GM21737 (cell line): ENCODE data around the gene NEU4.
A peak's percentile ranks its signal among the peaks of the same experiment; 100 is the strongest.
"Not testable (repeated sequence)": the region's sequence is repeated elsewhere in the genome, so short reads cannot be mapped to it uniquely, and the experiment has no call there.

Experiments used
- ATAC-seq: cut with Tn5 transposase; IDR thresholded peaks from one replicate; pipeline ENCODE4 v1.9.1; 2021; ENCODE audit warnings: mild to moderate bottlenecking, moderate library complexity; ENCODE audit not compliant: unreplicated experiment

Gene NEU4

DNA sequence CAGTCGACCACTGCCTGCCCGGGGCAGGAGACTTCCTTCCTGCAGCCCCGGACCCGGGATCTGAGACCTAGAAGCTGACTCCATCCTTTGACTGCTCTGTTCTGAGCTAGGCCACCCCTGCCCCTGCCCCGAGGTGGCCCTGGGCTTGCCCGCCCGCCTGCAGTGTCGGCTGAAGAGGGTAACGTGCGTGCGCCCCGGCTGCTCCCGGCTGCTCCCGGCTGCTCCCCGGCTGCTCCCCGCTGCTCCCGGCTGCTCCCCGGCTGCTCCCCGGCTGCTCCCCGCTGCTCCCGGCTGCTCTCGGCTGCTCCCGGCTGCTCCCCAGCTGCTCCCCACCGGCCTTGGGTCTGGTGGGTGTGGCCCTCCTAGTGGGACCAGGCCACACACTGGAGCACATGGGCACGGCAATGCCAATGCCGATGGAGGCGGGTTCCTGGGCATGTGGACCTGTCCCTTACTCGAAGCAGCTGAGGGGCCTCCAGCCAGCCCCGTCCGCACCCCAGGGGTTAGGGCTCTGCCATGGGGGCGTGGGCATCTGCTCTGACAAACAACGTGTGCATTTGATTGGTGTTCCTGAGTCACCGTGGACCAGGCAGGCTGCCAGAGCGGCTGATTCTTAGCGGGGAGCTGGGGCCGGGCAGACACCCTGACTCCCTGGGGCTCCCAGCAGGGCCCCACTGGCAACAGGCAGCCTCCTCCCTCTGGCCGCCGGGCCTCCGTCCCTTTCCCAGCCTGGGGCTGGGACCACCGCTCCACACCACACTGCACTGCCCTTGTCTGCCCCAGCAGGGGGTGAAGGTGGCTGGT lies 34.4 kb upstream of the NEU4 start:
- ATAC-seq, result no peak

DNA sequence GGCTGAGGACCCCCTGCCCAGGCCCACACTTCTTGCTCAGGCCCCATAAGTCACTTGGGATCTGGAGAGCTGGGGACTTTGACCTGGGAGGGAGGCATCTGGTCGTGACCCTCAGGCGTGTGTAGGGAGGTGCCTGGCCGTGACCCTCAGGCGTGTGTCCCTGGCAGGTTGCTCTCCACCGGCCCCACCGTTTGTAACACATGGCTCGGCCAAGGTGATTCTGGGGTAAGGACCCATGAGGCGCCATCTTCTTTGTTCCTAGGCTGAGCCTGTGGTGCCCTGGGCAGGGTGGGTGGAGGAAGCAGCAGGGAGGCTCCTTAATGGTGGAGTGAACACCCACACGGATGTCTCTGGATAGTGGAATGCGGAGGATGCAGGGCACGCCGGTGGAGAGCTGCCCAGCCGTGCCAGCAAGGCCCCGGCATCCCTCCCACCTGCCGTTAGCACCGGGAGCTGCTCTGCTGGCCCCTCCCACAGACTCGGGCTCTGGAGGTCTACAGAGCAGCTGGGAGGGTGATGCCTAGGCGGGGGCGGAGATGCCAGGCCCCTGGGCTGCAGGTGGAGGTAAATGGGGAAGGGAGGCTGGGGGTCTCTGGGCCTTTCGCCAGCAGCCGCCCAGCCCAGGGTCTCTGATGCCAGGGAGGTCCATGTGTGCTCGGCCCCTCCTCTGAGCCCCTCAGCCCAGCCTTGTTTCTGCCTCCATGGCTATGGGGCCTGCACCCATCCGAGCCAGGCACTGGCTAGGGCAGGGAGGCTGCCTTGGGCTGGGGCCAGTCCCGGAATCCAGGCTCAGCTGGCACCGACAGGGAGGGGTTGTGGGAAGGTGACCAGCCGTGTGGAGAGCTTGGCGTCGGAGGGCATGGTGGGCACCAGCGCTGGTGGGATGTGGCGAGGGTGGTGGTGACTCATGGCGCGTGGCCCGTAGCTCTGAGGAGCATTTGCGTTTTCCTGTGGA lies 33.5 kb upstream of the NEU4 start:
- no peak for ATAC-seq

DNA sequence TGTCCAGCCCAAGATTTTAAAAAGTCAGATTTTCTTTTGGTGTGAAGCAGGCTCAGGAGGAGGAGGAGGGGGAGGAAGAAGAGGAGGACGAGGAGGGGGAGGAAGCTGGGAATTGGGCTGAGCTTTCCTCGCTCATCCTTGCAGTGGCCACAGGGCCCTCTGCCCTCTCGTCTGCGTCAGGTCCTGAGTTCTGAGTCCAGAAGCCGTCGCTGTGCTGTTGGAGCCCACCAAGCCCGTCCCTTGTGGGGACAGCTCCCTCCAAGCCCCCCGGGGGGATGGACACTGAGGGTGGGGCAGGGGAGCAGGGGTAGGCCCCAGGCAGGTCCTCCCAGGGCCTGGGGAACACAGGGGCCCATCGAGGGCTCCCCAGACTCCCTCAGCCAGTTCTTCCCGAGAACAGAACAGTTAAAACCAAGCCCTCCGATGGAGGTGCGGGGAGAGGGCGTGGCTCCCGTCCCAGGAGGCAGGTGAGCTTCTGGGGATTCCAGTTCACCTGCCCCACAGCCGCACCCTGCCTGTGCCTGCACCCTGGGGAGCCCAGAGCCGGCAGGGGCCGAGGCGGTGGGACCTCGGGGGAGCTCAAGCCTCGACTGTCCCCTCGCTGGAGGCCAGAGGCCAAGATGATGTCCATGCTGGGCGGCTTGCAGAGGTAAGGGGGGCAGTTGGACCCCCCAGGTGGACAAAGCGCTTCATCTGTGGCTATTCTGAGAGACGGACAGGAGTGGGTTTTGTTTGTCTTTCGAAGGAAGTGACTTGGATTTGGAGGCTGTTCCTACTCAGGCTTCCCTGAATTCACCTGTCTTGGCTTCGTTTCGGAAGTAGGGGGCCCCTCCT lies 32.4 kb upstream of the NEU4 start, which contains the start of gene GAL3ST2:
GAL3ST2 (plus strand) TSS at position 487 of the 834 bp plus-strand sequence; CDS start at position 621, 134 bp downstream.
- no peak for ATAC-seq

DNA sequence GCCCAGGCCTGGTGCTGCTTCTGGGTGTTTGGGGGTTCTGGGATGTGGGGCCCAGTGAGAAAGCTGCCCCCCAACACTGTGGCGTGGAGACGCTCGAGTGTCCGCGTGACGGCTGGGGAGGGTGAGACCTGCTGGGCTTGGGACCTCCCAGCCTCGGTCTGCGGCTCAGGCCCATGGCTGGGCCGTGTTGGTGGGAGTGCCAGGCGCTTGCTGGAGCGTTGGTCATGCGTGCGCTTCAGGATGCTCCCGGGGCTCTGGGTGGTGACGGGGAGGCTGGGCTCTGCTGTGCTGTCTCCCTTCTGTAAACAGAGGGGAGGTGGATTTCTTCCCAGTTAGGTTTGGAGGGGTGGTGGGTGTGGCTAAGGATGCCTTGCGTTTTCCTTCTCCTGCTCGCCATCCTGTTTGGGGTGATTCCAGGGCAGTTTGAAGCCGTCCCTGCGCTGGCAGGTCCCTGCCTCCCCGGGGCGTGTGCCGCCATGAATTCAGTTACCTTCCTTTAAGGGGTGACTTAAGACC lies 31.8 kb upstream of the NEU4 start:
- ATAC-seq, result no peak

DNA sequence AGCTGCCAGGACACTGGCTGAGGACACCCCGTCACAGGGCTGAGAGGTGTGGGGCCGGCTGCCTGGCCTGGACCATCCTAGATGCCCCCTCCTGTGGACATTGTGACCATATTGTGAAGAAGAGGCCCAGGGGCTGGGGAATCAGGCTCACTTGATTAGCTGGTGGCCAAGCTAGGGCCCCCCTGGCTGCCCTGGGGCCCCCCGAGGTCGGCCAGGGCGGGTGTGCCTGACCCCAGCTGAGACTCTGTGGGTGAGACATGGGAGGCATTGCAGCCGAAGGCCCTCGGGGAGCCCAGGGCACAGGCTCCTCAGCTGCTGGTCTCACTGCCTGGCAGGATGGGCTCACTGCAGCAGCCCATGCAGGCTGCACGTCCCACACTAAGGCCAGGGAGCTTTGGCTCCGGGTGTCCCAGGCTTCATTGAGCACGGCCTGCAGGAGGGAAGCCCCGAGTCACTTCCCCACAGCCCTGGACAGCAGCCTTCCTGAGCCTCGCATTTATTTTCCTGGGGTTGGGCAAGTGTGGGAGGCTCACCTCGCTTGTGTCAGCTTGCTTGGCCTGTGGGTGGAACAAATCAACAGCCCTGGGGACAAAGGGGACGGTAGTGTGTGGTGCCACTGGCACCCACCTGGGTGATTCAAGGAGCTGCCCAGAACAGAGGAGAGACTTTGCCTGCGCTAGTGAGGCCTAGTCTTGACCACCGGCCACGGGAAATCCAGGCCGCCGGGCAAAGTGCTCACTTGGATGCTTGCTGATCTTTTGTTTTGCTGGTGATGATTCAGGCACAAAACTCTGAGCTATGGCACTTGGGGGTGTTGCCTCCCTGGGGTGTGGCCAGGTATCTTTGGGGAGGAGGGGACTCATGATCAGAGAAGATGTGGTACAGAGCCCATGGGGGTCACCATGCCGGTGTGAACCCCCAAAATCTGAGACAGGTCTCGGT lies 31.0 kb upstream of the NEU4 start:
- no peak for ATAC-seq

DNA sequence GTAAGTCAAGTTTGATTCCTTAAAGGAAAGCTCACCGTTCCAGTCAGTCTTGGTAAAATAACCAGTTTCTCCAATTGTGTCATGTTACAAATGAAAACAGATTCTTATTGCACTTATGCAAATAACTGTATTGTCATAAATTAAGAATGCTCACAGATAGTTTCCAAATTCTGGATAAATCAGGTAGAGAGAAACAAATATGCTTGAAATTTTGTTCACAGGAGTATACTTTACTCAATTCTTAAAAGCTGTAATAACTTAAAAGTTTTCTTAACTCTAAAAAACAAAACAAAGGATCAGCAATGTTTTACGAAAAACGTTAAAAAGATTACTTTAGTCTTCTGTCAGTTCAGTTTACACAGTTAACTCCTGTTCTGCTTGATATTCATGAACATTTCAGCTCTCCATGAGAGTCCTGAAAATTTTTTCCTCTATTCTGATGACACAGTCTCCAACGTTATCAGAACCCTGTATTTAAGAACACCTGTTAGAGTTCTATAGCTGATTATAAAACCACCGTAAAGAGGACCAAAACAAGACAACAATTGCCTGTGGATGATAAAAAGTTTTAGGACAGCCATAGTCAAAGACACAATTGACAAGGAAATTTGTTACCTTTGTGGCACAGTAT lies 27.9 kb upstream of the NEU4 start:
- no peak for ATAC-seq

DNA sequence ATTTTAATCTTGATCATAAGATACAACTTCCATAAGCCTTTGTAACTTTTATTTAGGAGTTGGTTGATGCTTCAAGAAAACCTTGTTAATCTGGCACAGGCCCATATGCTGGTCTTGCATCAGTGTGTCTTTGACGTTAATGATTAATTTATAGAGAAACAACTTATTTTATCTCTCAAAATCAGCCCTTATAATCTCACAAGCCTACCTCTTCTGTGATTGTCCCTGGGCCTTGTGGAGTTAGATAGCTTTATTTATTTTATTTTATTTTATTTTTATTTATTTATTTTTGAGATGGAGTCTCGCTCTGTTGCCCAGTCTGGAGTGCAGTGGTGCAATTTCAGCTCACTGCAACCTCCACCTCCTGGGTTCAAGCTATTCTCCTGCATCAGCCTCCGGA lies 26.9 kb upstream of the NEU4 start:
- not testable (repeated sequence) for ATAC-seq

DNA sequence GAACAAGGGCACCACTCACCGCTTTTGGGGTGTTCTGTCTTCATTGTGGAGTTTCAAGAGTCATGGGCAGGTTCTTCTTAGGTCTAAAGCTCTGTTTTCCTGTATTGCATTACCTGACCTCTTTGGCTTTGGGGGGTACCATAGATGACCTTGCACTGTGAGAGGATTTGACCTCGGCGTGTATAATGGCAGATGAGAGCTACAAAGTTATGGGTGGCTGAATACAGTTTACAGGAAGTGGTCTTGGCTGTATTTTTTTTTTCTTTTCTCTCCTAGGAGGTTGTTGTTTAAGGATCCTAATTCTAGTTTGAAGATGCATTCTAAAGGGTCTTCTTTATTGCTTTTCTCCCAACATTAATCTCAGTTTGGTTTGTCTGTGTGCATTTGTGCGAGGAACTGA lies 20.9 kb upstream of the NEU4 start:
- ATAC-seq, result no peak

DNA sequence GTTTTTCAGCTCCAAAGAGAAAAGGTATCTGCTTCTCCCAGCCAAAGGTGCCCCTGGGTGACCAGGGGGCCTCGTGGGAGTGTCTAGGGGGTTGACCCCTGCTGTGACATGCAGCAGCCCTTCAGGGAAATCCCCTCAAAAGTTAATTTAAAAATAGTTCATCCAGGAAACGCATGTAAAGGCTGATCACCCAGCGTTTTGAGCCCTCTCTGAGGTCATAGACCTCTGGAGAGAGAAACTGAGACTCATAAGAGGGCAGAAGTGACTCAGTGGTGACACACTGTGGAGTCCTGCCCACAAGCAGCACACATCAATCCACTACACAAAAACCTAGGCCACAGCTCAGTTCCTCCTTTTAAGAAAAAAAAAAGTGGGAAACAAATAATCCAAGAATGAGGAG lies 20.4 kb upstream of the NEU4 start:
- peak; percentile 64 for ATAC-seq

DNA sequence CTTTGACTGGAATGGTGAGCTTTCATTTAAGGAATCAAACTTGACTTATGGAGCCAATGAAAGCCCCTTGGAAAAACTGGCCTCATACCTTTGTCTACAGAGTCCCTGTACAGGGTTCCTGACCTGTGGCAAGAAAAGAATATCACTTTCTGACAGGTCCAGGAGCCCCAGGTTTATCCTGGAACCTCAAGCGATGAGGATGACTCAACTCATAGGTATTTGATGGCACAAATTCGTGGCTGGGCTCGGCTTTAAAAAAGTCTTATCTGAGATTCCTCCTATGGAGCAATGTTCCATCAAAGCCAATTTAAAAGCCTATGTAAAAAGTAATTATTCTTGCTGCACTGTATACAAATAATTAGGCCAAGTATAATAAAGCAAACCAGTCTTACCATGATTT lies 17.6 kb upstream of the NEU4 start:
- not testable (repeated sequence) for ATAC-seq

DNA sequence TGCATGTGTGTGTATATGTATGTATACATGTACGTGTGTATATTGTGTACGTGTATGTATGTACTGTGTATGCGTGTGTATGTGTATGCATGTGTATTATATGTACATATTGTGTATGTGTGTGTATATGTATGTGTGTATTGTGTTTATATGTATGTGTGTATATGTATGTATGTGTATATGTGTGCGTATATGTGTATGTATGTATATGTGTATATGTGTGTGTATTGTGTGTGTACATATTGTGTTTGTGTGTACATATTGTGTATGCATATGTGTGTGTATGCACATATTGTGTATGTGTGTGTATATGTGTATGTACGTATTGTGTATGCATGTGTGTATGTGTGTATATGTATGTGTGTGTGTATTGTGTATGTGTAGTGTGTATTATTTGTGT lies 15.6 kb upstream of the NEU4 start:
- no peak for ATAC-seq

DNA sequence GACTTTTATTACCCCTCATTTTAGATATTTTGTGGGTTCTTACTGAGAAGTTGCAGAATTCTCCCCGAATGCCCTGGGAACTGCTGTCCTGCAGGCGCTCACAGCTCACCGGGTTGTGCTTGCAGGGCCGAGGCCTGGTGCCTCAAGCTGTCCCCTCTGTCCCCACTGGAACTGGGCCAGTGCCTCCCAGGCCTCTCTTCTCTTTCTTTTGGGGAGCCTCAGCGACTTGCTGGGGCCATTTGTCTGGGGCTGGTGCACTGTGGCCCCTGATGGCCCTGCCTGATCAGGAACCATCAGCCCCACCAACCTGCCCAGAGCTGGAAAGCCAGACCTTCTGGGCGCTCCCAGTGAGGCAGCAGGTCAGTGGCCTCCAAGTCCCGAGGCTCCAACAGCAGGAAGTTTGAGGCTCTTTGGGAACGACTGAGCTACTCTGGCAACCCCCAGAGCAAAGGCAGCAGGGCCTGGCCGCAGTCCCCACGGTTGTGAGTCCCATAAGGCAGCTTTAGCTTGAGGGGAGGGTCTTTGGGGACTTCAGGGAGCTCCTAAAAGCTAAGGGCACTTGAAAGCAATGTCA lies 14.7 kb upstream of the NEU4 start:
- no peak for ATAC-seq

DNA sequence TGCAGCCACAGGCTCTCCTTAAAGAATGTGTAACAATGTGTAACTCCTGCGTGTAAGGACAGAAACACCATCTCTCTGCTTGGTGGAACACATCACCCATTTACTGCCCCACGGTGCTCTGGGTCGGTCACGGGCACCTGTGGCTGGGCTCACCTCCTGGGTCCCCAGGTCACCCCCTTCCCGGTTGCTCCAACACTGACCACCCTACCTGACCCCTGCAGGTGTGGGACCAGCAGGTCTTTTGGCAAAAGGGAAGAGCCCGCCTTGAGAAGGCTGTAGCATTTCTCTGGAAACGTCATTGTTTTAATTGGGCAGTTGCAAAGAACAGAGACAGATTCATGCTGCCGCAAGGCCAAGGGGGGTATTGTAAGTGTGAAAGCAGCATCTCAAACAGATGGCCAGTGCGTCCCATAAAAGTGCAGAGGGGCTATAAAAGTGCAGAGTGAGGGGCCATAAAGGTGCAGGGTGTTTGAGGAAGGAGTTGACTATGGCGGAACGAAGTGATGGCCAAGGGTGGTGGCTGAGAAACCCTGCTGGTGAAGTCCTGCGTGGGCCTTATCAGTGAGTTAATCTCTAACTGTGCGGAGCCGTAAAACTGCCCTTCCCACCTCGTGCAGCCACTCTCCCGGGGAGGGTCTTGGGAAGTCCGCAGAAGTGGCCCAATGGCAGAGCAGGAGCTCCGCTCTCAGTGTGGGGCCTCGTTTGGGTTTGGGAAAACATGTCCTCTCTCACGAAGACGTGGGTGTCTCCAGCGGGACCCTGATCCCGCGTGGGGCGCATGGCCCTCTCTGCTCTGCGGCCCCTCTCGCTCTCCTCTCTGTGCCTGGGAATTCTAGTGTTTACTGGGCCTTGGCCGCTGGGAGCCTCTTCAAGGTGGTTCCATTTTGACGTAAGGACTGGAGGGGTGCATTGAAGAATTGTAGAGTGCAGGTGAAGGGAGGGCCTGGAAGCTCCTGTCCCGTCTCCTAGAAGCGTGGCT lies 13.7 kb upstream of the NEU4 start:
- ATAC-seq, result no peak

DNA sequence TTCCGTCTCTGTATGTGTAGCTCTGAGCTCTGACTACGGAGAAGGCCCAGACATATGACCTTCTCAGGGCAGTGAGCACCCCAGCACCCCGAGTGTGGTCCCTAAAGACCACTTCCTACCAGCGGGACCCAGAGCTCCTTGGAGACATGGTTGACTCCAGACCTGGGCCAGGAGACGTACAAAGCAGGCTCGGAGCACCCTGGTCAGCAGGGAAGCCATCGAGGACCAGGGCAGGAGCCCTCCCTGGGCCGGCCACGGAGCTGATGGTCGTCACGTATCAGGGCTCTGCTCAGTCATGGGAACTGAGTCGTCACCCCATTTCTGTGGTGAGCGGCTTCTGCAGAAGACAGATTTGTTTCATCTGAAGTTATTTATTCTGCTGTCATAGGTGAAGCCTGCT lies 12.8 kb upstream of the NEU4 start:
- no peak for ATAC-seq

DNA sequence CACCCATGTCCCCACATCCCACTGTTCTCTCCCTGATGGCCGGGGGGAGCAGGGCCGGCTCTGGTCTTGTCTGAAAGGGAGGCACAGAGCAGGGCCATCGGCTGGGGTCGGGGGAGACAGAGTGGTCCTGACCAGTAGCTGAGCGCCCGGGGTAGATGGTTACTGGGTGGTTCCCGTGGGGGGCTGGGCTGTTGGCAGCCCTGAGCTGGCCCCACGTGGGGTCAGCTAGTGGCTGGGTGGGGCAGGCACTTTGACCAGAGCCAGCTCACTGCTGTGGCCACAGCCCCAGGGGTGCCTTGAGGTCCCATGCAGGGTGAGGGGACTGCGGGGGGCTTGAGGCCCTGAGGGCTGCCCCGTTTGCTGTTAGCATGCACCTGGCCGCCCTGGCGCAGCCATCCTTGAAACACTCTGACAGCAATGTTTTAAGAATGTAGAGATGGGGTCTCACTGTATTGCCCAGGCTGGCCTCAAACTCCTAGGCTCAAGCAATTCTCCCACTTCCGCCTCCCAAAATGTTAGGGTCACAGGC lies 12.3 kb upstream of the NEU4 start:
- ATAC-seq, result no peak

DNA sequence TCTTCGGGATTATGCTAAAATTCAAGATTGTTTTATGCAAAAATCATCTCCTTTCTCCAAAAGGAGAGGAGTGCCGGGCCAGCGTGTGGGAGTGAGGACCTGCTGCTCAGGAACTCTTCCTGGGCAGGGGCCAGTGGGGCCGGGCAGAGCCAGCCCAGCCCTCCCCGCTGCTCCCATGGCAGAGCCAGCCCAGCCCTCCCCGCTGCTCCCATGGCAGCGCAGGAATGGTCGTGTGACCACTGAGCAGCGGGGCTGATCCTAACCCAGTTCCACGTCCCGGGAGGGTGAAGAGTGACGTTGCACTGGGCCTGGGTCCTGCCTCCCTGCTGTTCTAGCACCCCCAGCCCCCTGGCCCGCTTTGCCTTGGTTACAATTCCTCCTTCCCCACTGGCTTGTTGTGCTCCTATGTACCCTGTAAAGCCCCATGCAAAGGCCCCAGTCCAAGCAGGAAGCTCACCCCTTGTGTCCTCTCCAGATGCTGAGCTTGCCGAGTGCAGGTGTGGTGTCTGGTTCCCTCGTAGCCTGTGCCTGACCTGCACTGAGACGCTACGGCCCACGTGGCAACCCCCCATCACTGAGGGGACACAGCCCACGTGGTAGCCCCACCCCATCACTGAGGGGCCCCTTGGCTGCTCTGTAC lies 11.4 kb upstream of the NEU4 start:
- ATAC-seq, result no peak

DNA sequence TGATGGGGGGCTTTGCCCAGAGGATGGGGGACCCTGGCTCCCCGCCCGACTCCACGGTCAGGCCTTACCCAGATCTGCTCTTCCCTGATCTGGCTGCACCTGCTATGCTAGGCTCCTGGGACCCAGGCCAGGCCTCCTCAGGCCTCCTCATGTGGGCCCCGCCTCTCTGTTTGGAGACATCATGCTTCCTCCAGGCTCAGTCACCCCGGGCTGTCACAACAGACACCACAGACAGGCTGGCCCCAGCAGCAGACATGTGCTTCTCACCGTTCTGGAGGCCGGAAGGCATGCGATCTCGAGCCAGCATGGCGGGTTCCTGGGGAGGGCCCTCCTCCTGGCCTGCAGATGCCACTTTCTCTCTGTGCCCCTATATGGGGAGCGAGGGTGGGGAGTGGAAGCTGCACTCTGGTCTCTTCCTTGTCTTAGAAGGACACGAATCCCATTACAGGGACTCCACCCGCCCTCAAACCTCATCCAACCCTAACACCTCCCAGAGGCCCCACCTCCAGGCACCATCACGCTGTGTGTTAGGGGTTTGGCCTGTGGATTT lies 10.8 kb upstream of the NEU4 start:
- no peak for ATAC-seq
